Endothelial cell of umbilical vein (primary cell): ENCODE data around the gene EDEM3. TPM values are rescaled to one million over a fixed set of nuclear protein-coding genes. Genes with fewer than 3 reads are reported as not detected.
A peak's percentile ranks its signal among the peaks of the same experiment; 100 is the strongest.

ENCODE experiments used
- BruUV-seq: library from RNA; stranded (reverse); fragments of 400-500 nt; replicated peaks from 2 replicates; lab custom pipeline; 2021; lab: Mats Ljungman, UMichigan
- CTCF ChIA-PET: fragments of 300-600, 350-600 bp; sonication (Branson Sonifier 250); formaldehyde crosslinking; loops from one replicate; lab custom pipeline; 2021; ENCODE audit warnings: antibody characterized with exemption, inconsistent platforms; lab: Charles Lee
- POLR2A ChIA-PET: fragments of 300-600, 350-600 bp; sonication (Branson Sonifier 250); formaldehyde crosslinking; loops from one replicate; lab custom pipeline; 2021; ENCODE audit warnings: antibody characterized with exemption, inconsistent platforms; lab: Charles Lee
- DNase-seq: peaks from one replicate; pipeline ENCODE4 v3.0.0-alpha.2; 2011; ENCODE audit warnings: low read depth, low spot score
- FAIRE-seq: peaks from 2 replicates; lab custom pipeline; 2011; peaks lifted over from hg19 to GRCh38; lab: Jason Lieb, UNC
- H2AFZ ChIP-seq: 2 replicates; pipeline ENCODE4 v1.6.0; 2012; ENCODE audit warnings: low read depth, low read length, control low read depth, inconsistent platforms
- H3K27ac ChIP-seq: 2 replicates; pipeline ENCODE4 v1.5.1; 2011; ENCODE audit warnings: low read depth, mild to moderate bottlenecking, control low read depth, low read length, moderate library complexity; ENCODE audit not compliant: insufficient read depth
- H3K27me3 ChIP-seq, 2 experiments: 2 replicates each; pipeline versions ENCODE4 v1.6.0 to v1.6.1; 2011; ENCODE audit warnings: low read length in 2 of 2, mixed read lengths in 1 of 2; ENCODE audit not compliant: control insufficient read depth in 2 of 2, insufficient read depth in 2 of 2
- H3K36me3 ChIP-seq, 2 experiments: 2 replicates in 1 of 2; 3 replicates in 1 of 2; pipeline ENCODE4 v1.5.1; 2011; ENCODE audit warnings: low read length in 2 of 2, mild to moderate bottlenecking in 1 of 2, moderate library complexity in 1 of 2; ENCODE audit not compliant: control insufficient read depth in 2 of 2, insufficient read depth in 2 of 2; ENCODE audit errors: extremely low read depth in 1 of 2
- H3K4me1 ChIP-seq: 3 replicates; pipeline ENCODE4 v1.5.1; 2011; ENCODE audit warnings: mild to moderate bottlenecking, low read length; ENCODE audit not compliant: control insufficient read depth, insufficient read depth; ENCODE audit errors: extremely low read depth
- H3K4me2 ChIP-seq: 2 replicates; pipeline ENCODE4 v1.6.1; 2011; ENCODE audit warnings: low read length, control low read depth, mixed read lengths; ENCODE audit not compliant: insufficient read depth
- H3K4me3 ChIP-seq, 3 experiments: fragments of 200-600 bp in 1 of 3; sonication (generic), shearing (Covaris generic) in 1 of 3; replicated peaks in 1 of 3; 2 replicates each; pipeline ENCODE4 v1.5.1; 2011 to 2016; ENCODE audit warnings: control low read depth in 3 of 3, low read length in 3 of 3, mild to moderate bottlenecking in 2 of 3, inconsistent platforms in 1 of 3, low read depth in 1 of 3, moderate library complexity in 1 of 3; ENCODE audit not compliant: insufficient read depth in 1 of 3
- H3K79me2 ChIP-seq: 2 replicates; pipeline ENCODE4 v1.6.0; 2012; ENCODE audit warnings: low read length, inconsistent platforms; ENCODE audit not compliant: control insufficient read depth, insufficient read depth
- H3K9ac ChIP-seq: replicated peaks from 2 replicates; pipeline ENCODE3; 2011; ENCODE audit warnings: low read length, control low read depth; ENCODE audit not compliant: insufficient read depth; ENCODE audit errors: extremely low read depth
- H3K9me1 ChIP-seq: replicated peaks from 3 replicates; pipeline ENCODE4 v1.6.0; 2011; ENCODE audit warnings: mild to moderate bottlenecking, low read length; ENCODE audit not compliant: control insufficient read depth, insufficient read depth; ENCODE audit errors: extremely low read depth
- H3K9me3 ChIP-seq: replicated peaks from 2 replicates; pipeline ENCODE4 v1.5.1; 2012; ENCODE audit warnings: low read length, inconsistent platforms; ENCODE audit not compliant: control insufficient read depth, insufficient read depth
- H4K20me1 ChIP-seq: replicated peaks from 2 replicates; pipeline ENCODE3; 2011; ENCODE audit warnings: mild to moderate bottlenecking, low read length; ENCODE audit not compliant: control insufficient read depth, insufficient read depth; ENCODE audit errors: extremely low read depth
- CTCF ChIP-seq, 2 donors: IDR thresholded peaks; 1 replicate in 1 of 2; 2 replicates in 1 of 2; pipeline ENCODE4 v1.5.1; 2011; ENCODE audit warnings: low read length in 2 of 2, mild to moderate bottlenecking in 2 of 2, moderate library complexity in 2 of 2, control low read depth in 1 of 2, inconsistent platforms in 1 of 2, low read depth in 1 of 2; ENCODE audit not compliant: insufficient read depth in 1 of 2; ENCODE audit errors: extremely low read depth in 1 of 2
- EZH2 ChIP-seq: IDR thresholded peaks from 2 replicates; pipeline ENCODE4 v1.6.1; 2012; ENCODE audit warnings: borderline replicate concordance, low read depth, mild to moderate bottlenecking, moderate library complexity, low read length, inconsistent platforms; ENCODE audit not compliant: severe bottlenecking
- FOS ChIP-seq: IDR thresholded peaks from 2 replicates; pipeline ENCODE4 v1.6.1; 2011; ENCODE audit warnings: mild to moderate bottlenecking, low read length, moderate library complexity, borderline replicate concordance; ENCODE audit not compliant: insufficient read depth
- GATA2 ChIP-seq: IDR thresholded peaks from 2 replicates; pipeline ENCODE4 v1.7.0; 2011; ENCODE audit warnings: low read depth, mild to moderate bottlenecking, moderate library complexity, mixed read lengths, low read length; ENCODE audit not compliant: insufficient read length, insufficient read depth
- JUN ChIP-seq: IDR thresholded peaks from 2 replicates; pipeline ENCODE4 v1.6.1; 2011; ENCODE audit warnings: borderline replicate concordance, low read depth; ENCODE audit not compliant: insufficient read length, insufficient read depth
- MAX ChIP-seq: IDR thresholded peaks from 2 replicates; pipeline ENCODE4 v1.6.1; 2011; ENCODE audit not compliant: insufficient read depth, insufficient read length
- MYC ChIP-seq: IDR thresholded peaks from one replicate; pipeline ENCODE4 v1.6.1; 2011; ENCODE audit warnings: mild to moderate bottlenecking, low read depth, low read length
- POLR2A ChIP-seq: IDR thresholded peaks from 2 replicates; pipeline ENCODE4 v1.6.1; 2012; ENCODE audit warnings: low read depth, mild to moderate bottlenecking, control low read depth, low read length
- POLR2AphosphoS5 ChIP-seq: IDR thresholded peaks from 2 replicates; pipeline ENCODE4 v1.6.1; 2012; ENCODE audit warnings: low read depth, mild to moderate bottlenecking, control low read depth, low read length, moderate library complexity; ENCODE audit not compliant: insufficient read depth
- dilution Hi-C: fragments of 300-500 bp; cut with MboI; formaldehyde crosslinking; loops from one replicate; pipeline ENCODE4 v1.15.0; 2019; ENCODE audit warnings: low sequenced_read_pairs; ENCODE audit not compliant: extremely low pct_ligation_motif_present
- intact Hi-C: fragments of 100-400 bp; cut with micrococcal nuclease; formaldehyde crosslinking; loops from one replicate; pipeline ENCODE4 v1.10.0; 2022
- polyA plus RNA-seq, 4 experiments: library from polyadenylated mRNA; depleted of rRNA in 3 of 4; stranded (reverse) in 3 of 4; unstranded in 1 of 4; fragments of >200 nt; gene quantifications; 2 replicates each; pipeline versions ENCODE4 v1.2.1 to v1.2.3, GENCODE V29; 2011 to 2012; ENCODE audit warnings: missing spikeins in 1 of 4
- total RNA-seq: library from RNA; stranded (reverse); gene quantifications from 2 replicates; pipeline ENCODE4 v1.2.3, GENCODE V29; 2021

Gene EDEM3
- total and polyA plus RNA-seq, 2 donors (not counting 3 experiments of a cell fraction or from before 2014, with no cell fraction given), result 6.6 to 26.3 TPM

- H3K4me2 ChIP-seq, result peak overlapping the region; percentile 3
- no peak overlapping the region for H3K9ac ChIP-seq
- H3K4me3 ChIP-seq, result no peak overlapping the region
- H3K4me1 ChIP-seq, result peaks cover 3% of the 10 kb centered on the region
- no peaks in the 10 kb centered on the region for H3K36me3 ChIP-seq
- no peak overlapping the region for H3K27ac ChIP-seq
- ChIA-PET CTCF (no interaction called here), POLR2A (no interaction called here)
- dilution Hi-C loops, result no loop called here
- no peak overlapping the region for H2AFZ ChIP-seq
- intact Hi-C loops, result no loop called here
- FAIRE-seq, result no peak
- no peaks in the 10 kb centered on the region for H3K27me3 ChIP-seq
- peak; percentile 21 for DNase-seq
- no peaks in the 10 kb centered on the region for H3K9me1 ChIP-seq
- no peak for TF ChIP-seq FOS
- TF ChIP-seq POLR2AphosphoS5, result no peak
- no peak for TF ChIP-seq EZH2
- TF ChIP-seq MAX, result no peak
- TF ChIP-seq MYC, result no peak
- no peak for TF ChIP-seq CTCF (IDR thresholded peaks at IDR 0.05; ENCODE audit: extremely low read depth in 1 of 2, insufficient read depth in 1 of 2, low read depth in 1 of 2, low read length in 2 of 2)
- TF ChIP-seq GATA2, result no peak
- TF ChIP-seq POLR2A, result no peak
- TF ChIP-seq JUN, result no peak
- peaks cover 2% of the 10 kb centered on the region for H3K79me2 ChIP-seq
- H4K20me1 ChIP-seq, result no peaks in the 10 kb centered on the region
- no peaks in the 10 kb centered on the region for H3K9me3 ChIP-seq
- no TSS peak for BruUV-seq
These were observed 8.6 kb downstream of the EDEM3 start for GRCh38 chr1:184745929-184746638.
